Endometrium (tissue), 2 donors: ENCODE results near the gene VGLL4.
A peak's percentile ranks its signal among the peaks of the same experiment; 100 is the strongest.
"Not testable (repeated sequence)": the region's sequence is repeated elsewhere in the genome, so short reads cannot be mapped to it uniquely, and the experiment has no call there.

Experiments used
- FAIRE-seq: peaks from 2 replicates; lab custom pipeline; 2012; peaks lifted over from hg19 to GRCh38; lab: Jason Lieb, UNC
- donor health status: control.
- donor health status: control.

Gene VGLL4

GRCh38 chr3:11583638-11584046 is 60.1 kb downstream of the VGLL4 start:
- FAIRE-seq: no peak

GRCh38 chr3:11583235-11583634 is 60.5 kb downstream of the VGLL4 start:
- no peak for FAIRE-seq

- FAIRE-seq: peak; percentile 50
Observed at GRCh38 chr3:11582191-11582968, 61.3 kb downstream of the VGLL4 start.

GRCh38 chr3:11581237-11582190 is 62.2 kb downstream of the VGLL4 start:
- FAIRE-seq: no peak

- FAIRE-seq: no peak
Observed at GRCh38 chr3:11580645-11581044, 63.1 kb downstream of the VGLL4 start.

- no peak for FAIRE-seq
Observed at GRCh38 chr3:11578169-11578568, 65.5 kb downstream of the VGLL4 start.

- no peak for FAIRE-seq
Observed at GRCh38 chr3:11576453-11576852, 67.3 kb downstream of the VGLL4 start.

- FAIRE-seq: no peak
Observed at GRCh38 chr3:11575677-11576076, 68.0 kb downstream of the VGLL4 start.

- FAIRE-seq: no peak
Observed at GRCh38 chr3:11574981-11575669, 68.6 kb downstream of the VGLL4 start.

- FAIRE-seq: not testable (repeated sequence)
Observed at GRCh38 chr3:11572660-11573059, 71.1 kb downstream of the VGLL4 start.

GRCh38 chr3:11570789-11571495 is 72.8 kb downstream of the VGLL4 start:
- no peak for FAIRE-seq

- FAIRE-seq: no peak
Observed at GRCh38 chr3:11570251-11570650, 73.5 kb downstream of the VGLL4 start.

GRCh38 chr3:11569156-11569741 is 74.5 kb downstream of the VGLL4 start:
- FAIRE-seq: no peak

GRCh38 chr3:11568503-11569155 is 75.1 kb downstream of the VGLL4 start:
- no peak for FAIRE-seq

- FAIRE-seq: no peak
Observed at GRCh38 chr3:11567516-11568467, 75.9 kb downstream of the VGLL4 start.

- FAIRE-seq: no peak
Observed at GRCh38 chr3:11566916-11567315, 76.8 kb downstream of the VGLL4 start.

GRCh38 chr3:11566478-11566877 is 77.2 kb downstream of the VGLL4 start:
- FAIRE-seq: no peak

GRCh38 chr3:11565932-11566331 is 77.8 kb downstream of the VGLL4 start:
- no peak for FAIRE-seq

GRCh38 chr3:11565492-11565891 is 78.2 kb downstream of the VGLL4 start:
- FAIRE-seq: no peak

- no peak for FAIRE-seq
Observed at GRCh38 chr3:11565072-11565471, 78.6 kb downstream of the VGLL4 start.
